Measurements from ENCODE around the gene CYP27B1. TPM values are rescaled to one million over a fixed set of nuclear protein-coding genes. Genes with fewer than 3 reads are reported as not detected.
"Not testable (repeated sequence)": the region's sequence is repeated elsewhere in the genome, so short reads cannot be mapped to it uniquely, and the experiment has no call there.

The CYP27B1 gene
- total and polyA plus RNA-seq, 2 experiments from 2014 or later, result 0.33 to 1.3 TPM

DNA sequence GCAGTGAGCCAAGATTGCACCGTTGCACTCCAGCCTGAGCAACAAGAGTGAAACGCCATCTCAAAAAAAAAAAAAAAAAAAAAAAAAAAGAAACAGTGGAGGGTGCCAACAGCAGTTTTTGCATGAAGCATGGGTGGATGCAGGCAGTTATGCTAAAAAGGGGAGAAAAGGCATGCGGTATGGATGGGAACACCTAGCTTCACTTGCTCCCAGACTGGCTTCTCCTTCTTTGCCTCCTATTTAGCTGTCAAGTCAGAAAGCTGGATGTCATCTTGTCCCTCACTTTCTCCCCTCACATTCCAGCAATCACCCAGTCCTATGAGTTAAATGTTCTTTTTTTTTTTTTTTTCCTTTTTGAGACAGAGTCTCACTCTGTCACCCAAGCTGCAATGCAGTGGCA lies 8.2 kb upstream of the CYP27B1 start:
- Histone ChIP-seq H3K27ac (no peak overlapping the region), H3K4me1 (ENCODE audit: low read depth) (peaks cover 4% of the 10 kb centered on the region)
- TF ChIP-seq CTCF (IDR thresholded peaks at IDR 0.05; ENCODE audit: low read depth, low read length), result no peak

GRCh38 chr12:57774634-57775033 lies 7.8 kb upstream of the CYP27B1 start:
- not testable (repeated sequence) for H3K4me1 ChIP-seq (ENCODE audit: low read depth)

More for the DNA sequence above, 8.2 kb upstream of the CYP27B1 start:
- H3K27me3 ChIP-seq, result no peaks in the 10 kb centered on the region
- H3K36me3 ChIP-seq, result no peaks in the 10 kb centered on the region
- H3K9me3 ChIP-seq (ENCODE audit: low read depth), result no peaks in the 10 kb centered on the region
- H3K4me3 ChIP-seq, result no peak overlapping the region
- no peak for DNase-seq (ENCODE audit: low read depth in 1 of 2, low spot score in 1 of 2)

GRCh38 chr12:57772429-57773322 lies 5.8 kb upstream of the CYP27B1 start, which contains the start of gene EEF1AKMT3:
TSS of gene EEF1AKMT3 (plus strand) at chr12:57772614. CDS start at chr12:57772725, 111 bp downstream.
- peak; percentile 54 to 57 for DNase-seq (ENCODE audit: low read depth in 1 of 2, low spot score in 1 of 2)
- Histone ChIP-seq H3K4me3 (peak within 1 kb of the TSS; percentile 57), H3K27me3 (peaks cover 2% of the 10 kb centered on the region), H3K36me3 (no peaks in the 10 kb centered on the region), H3K27ac (peak within 1 kb of the TSS; percentile 86), H3K4me1 (ENCODE audit: low read depth) (peaks cover 4% of the 10 kb centered on the region), H3K9me3 (ENCODE audit: low read depth) (no peaks in the 10 kb centered on the region)
- no peak for TF ChIP-seq CTCF (IDR thresholded peaks at IDR 0.05; ENCODE audit: low read depth, low read length)

More at GRCh38 chr12:57774634-57775033, 7.8 kb upstream of the CYP27B1 start:
- H3K36me3 ChIP-seq; H3K27ac ChIP-seq; DNase-seq (ENCODE audit: low read depth in 1 of 2, low spot score in 1 of 2); H3K4me3 ChIP-seq; H3K27me3 ChIP-seq; H3K9me3 ChIP-seq (ENCODE audit: low read depth): not testable (repeated sequence)

DNA sequence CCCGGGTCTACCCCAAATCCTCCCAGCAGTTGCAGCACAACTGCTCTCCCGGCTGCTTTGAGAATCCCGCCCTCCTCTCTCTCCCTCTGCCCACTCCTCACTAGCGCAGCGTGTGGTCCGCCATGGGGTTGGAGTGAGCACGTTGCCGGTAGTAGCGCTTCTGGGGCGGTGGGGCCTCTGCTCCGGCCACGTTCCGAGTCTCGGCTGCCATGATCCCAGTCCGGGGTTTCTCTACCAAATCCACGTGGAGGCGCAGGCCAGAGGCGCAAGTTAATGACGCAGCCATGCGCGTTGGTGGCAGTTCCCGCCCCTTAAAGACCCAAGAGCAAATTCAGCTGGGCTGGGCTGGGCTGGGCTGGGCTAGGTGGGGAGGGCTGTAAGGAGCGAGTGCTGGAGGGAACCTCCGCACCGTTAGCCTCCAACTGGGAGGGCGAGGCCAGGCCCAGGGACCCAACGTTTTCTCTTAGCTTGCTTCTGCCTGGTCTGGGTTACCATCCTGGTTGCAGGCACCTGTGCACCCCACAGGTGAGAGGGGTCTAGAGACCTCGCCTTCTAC lies 5.1 kb upstream of the CYP27B1 start, which contains the start of gene METTL1:
Gene METTL1, minus strand, starts transcription at position 233 of the 556 bp plus-strand sequence. Its CDS starts 22 bp downstream, at position 211.
- TF ChIP-seq CTCF (IDR thresholded peaks at IDR 0.05; ENCODE audit: low read depth, low read length), result no peak
- Histone ChIP-seq H3K36me3 (no peaks in the 10 kb centered on the region), H3K27ac (peak within 1 kb of the TSS; percentile 86), H3K27me3 (peaks cover 9% of the 10 kb centered on the region), H3K4me1 (ENCODE audit: low read depth) (peaks cover 4% of the 10 kb centered on the region), H3K4me3 (peak within 1 kb of the TSS; percentile 57), H3K9me3 (ENCODE audit: low read depth) (no peaks in the 10 kb centered on the region)
- peak; percentile 96 to 98 for DNase-seq (ENCODE audit: low read depth in 1 of 2, low spot score in 1 of 2)

DNA sequence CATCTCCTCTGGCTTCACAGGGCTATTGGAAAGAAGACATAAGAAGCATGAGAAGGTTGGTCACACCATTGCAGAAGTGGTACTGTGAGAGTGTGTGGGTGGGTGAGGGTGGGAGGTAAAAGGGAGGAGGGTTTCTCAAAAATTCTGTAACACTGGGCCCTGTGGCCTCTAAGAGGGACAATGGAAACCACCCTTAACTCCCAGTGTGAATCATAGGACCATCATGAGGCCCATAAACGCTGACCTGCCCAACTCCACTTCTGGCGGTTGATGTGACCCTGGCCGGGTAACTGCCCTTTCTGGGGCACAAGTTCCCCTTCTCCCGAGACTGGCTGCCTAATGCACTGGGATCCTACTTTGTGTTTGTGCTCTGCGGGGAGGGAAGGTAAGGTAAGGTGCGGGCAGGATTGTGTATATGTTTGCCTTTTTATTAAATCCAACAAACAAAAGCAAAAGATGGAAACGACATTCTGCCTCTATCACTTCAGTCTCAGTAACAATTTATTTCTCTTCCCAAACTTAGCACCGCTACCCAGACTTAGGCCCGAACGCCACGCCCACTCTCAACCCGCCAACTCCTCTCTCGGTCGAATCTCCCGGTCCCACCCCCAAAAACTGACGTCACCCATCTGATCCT lies 4.5 kb upstream of the CYP27B1 start:
- H3K27me3 ChIP-seq, result peaks cover 15% of the 10 kb centered on the region
- peaks cover 4% of the 10 kb centered on the region for H3K4me1 ChIP-seq (ENCODE audit: low read depth)
- DNase-seq (ENCODE audit: low read depth in 1 of 2, low spot score in 1 of 2), result peak; percentile 88 to 94
- TF ChIP-seq CTCF (IDR thresholded peaks at IDR 0.05; ENCODE audit: low read depth, low read length), result no peak
- H3K9me3 ChIP-seq (ENCODE audit: low read depth), result no peaks in the 10 kb centered on the region
- peak overlapping the region; percentile 57 for H3K4me3 ChIP-seq
- H3K36me3 ChIP-seq, result no peaks in the 10 kb centered on the region
- peak overlapping the region; percentile 86 for H3K27ac ChIP-seq
